ENCODE measurements around the gene HMX1.
A peak's percentile ranks its signal among the peaks of the same experiment; 100 is the strongest.

The HMX1 gene

GRCh38 chr4:8871417-8872401, at the start of gene HMX1:
TSS of gene HMX1 (minus strand) at chr4:8871839. CDS start at chr4:8871614, 225 bp downstream.
- H3K27ac ChIP-seq = no peak within 1 kb of the TSS
- TF ChIP-seq CTCF (IDR thresholded peaks at IDR 0.05) = no peak

DNA sequence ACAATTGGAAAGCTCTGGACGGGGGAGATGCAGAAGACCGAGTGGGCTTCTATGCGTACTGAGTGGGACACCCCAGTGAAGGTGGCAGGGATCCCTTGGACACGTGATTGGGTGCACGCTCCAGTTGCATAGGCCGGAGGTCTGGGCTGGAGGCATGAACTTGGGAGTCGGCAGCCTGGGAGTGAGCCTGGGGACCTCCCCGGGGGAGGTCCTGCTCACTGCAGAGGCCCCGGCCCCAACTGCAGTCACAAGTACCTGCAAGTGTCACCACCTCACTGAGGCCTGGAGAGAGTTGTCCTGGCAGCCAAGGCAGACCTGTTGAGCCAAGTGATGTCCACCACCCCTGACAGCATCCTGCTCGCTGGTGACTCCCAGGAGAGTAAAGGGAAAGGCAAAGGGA, 49.3 kb upstream of the HMX1 start:
- TF ChIP-seq ZFX (IDR thresholded peaks at IDR 0.05; ENCODE audit: borderline replicate concordance) (no peak), CTCF (IDR thresholded peaks at IDR 0.05) (no peak)
- H3K27ac ChIP-seq = no peak overlapping the region

- TF ChIP-seq CTCF (IDR thresholded peaks at IDR 0.05) (no peak), ZFX (IDR thresholded peaks at IDR 0.05; ENCODE audit: borderline replicate concordance) (no peak)
- no peak overlapping the region for H3K27ac ChIP-seq
Measured at GRCh38 chr4:8920289-8920965, 48.8 kb upstream of the HMX1 start.

- H3K27ac ChIP-seq = no peak overlapping the region
- TF ChIP-seq ZFX (IDR thresholded peaks at IDR 0.05; ENCODE audit: borderline replicate concordance) (no peak), CTCF (IDR thresholded peaks at IDR 0.05) (no peak)
Measured at GRCh38 chr4:8919651-8920288, 48.1 kb upstream of the HMX1 start.

DNA sequence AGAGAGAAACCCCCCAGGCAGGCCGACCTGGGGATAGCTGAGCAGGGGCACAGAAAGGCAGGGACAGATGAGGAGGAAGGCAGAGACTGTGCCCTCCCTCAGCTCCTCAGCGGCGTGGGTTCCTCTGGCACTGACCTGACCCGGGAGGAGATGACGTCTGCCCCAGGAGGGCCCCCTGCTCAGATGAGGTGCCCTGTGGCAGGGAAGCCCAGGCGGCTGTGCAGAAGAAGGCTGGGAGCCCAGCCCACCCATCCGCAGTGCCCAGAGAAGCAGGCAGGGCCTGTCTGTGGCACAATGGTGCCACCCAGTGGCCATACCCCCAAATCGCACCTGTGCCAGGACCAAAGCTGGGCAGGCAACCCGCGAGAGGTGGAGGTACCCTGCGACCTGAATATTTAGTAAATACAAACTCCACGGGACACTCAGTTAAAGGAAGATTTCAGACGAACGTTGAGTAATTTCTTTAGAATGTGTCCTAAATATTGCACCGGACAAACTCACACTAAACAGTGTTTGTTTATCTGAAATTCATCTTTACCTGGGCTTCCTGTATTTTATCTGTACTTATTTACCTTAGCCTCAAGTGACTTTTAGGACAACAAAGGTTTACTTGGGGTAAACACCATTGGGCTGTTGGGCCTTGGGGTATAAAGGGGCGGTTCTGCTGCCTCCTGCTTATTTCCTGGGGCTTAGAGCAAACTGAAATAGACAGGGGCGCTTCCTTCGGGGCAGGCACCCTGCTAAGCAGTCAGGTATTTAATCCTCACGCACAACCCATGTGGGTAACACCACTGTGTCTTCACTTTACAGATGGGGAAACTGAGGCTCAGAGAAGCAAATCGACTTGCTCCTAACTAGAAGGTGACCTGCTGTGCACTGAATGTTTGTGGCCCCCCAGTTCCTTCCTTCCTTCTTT, 46.5 kb upstream of the HMX1 start:
- TF ChIP-seq CTCF (IDR thresholded peaks at IDR 0.05) = peak; percentile 90
- TF ChIP-seq ZFX (IDR thresholded peaks at IDR 0.05; ENCODE audit: borderline replicate concordance) = no peak
- no peak overlapping the region for H3K27ac ChIP-seq

GRCh38 chr4:8917321-8917811, 45.7 kb upstream of the HMX1 start:
- TF ChIP-seq ZFX (IDR thresholded peaks at IDR 0.05; ENCODE audit: borderline replicate concordance) = no peak
- no peak for TF ChIP-seq CTCF (IDR thresholded peaks at IDR 0.05)
- no peak overlapping the region for H3K27ac ChIP-seq

Measured in 22Rv1 (cell line).